ENCODE measurements around the gene TAC4. TPM values are rescaled to one million over a fixed set of nuclear protein-coding genes. Genes with fewer than 3 reads are reported as not detected.

Gene TAC4
- total and polyA plus RNA-seq, 10 donors: not detected

DNA sequence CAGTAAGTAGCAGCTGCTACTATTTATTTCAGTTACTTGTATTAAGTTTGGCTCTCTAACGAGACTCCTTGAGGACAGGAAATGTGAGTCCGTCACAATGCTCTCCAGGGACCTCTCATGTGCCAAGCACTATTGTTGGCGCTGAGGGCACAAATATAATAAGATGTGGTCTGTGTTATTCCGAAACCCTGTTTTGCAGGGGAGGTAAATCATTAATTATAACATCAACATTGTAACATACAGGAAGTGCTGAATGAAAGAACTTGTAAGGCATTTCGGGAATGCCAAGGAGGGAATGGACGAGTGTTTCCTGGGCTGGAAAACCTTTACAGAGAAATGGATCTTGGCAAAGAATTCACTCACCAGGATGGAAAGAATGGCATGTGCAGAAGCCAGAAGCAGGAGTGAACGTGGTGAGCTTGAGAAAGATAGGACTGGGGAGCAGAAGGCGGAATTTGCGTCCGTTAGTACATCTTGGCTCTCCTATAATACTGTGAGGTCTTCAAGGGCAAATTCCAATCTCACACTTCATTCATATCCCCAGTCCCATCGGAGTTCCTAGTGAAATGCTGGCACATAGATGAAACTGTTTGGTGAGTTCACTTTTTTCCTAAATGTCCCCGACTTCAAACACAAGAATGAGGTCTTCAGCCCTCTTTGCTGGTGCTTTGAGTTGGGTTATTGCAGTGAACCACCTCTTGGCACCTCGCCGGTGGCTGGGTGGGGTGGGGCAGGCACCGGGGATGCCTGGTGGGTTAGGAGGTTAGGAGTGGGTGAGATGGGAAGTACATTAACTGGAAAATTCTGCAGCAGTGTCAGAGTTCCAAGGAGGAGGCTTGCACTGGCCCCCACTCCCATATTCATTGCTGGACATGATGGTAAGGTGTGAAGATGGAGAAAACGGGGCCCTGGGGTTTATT lies 11.5 kb downstream of the TAC4 start:
- H3K9me3 ChIP-seq: no peaks in the 10 kb centered on the region
- TF ChIP-seq, protein P1, sequence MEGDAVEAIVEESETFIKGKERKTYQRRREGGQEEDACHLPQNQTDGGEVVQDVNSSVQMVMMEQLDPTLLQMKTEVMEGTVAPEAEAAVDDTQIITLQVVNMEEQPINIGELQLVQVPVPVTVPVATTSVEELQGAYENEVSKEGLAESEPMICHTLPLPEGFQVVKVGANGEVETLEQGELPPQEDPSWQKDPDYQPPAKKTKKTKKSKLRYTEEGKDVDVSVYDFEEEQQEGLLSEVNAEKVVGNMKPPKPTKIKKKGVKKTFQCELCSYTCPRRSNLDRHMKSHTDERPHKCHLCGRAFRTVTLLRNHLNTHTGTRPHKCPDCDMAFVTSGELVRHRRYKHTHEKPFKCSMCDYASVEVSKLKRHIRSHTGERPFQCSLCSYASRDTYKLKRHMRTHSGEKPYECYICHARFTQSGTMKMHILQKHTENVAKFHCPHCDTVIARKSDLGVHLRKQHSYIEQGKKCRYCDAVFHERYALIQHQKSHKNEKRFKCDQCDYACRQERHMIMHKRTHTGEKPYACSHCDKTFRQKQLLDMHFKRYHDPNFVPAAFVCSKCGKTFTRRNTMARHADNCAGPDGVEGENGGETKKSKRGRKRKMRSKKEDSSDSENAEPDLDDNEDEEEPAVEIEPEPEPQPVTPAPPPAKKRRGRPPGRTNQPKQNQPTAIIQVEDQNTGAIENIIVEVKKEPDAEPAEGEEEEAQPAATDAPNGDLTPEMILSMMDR (IDR thresholded peaks at IDR 0.05 in 8 of 11, conservative IDR thresholded peaks at IDR 0.05 in 3 of 11): no peak
- TF ChIP-seq POLR2A (IDR thresholded peaks at IDR 0.05) (no peak), POLR2AphosphoS5 (IDR thresholded peaks at IDR 0.05) (peak in 1 of 3 donors; percentile 29)
- DNase-seq: no peak
- peak overlapping the region in 3 of 8 donors; percentile 13 to 32 (median 25) for H3K27ac ChIP-seq
- WGBS, 5 donors: 55 to 75% (median 68%) methylated on average over 16 of the region's 16 CpGs
- no peak overlapping the region for H3K4me3 ChIP-seq
- no peaks in the 10 kb centered on the region for H3K27me3 ChIP-seq (replicated peaks in 1 of 7)
- peaks cover 0 to 62% (median 14%) of the 10 kb centered on the region in 6 donors for H3K36me3 ChIP-seq
- intact Hi-C loops (cut with DNase I; ENCODE audit: low total_unique reads): no loop called here
- peaks cover 16 to 56% (median 41%) of the 10 kb centered on the region in 6 donors for H3K4me1 ChIP-seq

DNA sequence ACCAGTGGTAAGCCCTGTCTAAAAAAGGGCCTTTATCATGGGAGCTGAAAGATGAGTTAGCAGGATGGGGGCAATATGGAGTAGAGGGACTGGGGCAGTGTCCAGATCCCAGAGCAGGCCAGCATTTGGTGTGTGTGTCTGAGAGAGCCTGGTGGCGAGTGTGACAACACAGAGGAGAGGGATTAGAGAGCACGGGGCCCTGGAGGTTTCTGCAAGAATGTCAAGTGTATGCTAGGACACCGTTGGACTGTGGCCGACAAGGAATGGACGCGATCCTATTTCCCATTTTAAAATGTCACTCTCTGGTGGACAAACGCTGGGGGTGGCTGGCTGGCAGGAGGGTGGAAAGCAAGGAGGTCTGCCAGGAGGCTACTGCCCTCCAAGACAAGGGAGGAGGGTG lies 12.4 kb downstream of the TAC4 start:
- H3K9me3 ChIP-seq: no peaks in the 10 kb centered on the region
- peaks cover 16 to 56% (median 41%) of the 10 kb centered on the region in 6 donors for H3K4me1 ChIP-seq
- no peak for DNase-seq
- TF ChIP-seq, protein P1 (IDR thresholded peaks at IDR 0.05 in 8 of 11, conservative IDR thresholded peaks at IDR 0.05 in 3 of 11): no peak
- TF ChIP-seq POLR2A (IDR thresholded peaks at IDR 0.05) (no peak), POLR2AphosphoS5 (IDR thresholded peaks at IDR 0.05) (no peak)
- H3K4me3 ChIP-seq: no peak overlapping the region
- WGBS, 5 donors: 78 to 93% (median 85%) methylated on average over 7 of the region's 7 CpGs
- peak overlapping the region in 2 of 8 donors; percentile 25 to 32 for H3K27ac ChIP-seq
- intact Hi-C loops (cut with DNase I; ENCODE audit: low total_unique reads): no loop called here
- peaks cover 0 to 71% (median 16%) of the 10 kb centered on the region in 6 donors for H3K36me3 ChIP-seq
- H3K27me3 ChIP-seq (replicated peaks in 1 of 7): no peaks in the 10 kb centered on the region

DNA sequence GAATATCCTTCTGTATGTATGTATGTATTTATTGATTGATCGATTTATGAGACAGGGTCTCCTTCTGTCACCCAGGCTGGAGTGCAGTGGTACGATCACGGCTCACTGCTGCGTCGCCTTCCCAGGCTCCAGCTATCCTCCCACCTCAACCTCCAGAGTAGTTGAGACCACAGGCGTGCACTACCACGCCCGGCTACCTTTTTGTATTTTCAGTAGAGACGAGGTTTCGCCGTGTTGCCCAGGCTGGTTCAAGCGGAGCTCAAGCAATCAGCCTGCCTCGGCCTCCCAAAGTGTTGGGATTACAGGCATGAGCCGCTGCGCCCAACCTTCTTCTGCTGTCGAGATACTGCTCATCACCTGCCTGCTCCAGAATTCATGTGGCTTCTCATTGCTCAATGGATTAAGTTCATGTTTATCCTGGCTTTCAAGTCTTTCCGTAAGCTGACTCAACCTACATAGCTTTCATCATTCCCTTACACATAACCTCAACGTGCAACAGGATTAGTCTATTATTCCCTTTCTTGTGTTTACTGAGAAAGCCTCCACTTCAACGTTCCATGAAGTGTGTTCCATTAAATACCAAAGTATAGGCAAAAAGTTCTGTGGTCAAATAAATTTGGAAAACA lies 13.6 kb downstream of the TAC4 start:
- 95 to 97% (median 96%) methylated on average over 19 of the region's 19 CpGs for WGBS, 5 donors
- H3K9me3 ChIP-seq: no peaks in the 10 kb centered on the region
- intact Hi-C loops (cut with DNase I; ENCODE audit: low total_unique reads): no loop called here
- peak in 2 of 3 donors; percentile 29 to 55 for TF ChIP-seq POLR2AphosphoS5 (IDR thresholded peaks at IDR 0.05)
- TF ChIP-seq POLR2A (IDR thresholded peaks at IDR 0.05): no peak
- DNase-seq: no peak
- H3K4me3 ChIP-seq: no peak overlapping the region
- no peaks in the 10 kb centered on the region for H3K27me3 ChIP-seq (replicated peaks in 1 of 7)
- peaks cover 16 to 56% (median 43%) of the 10 kb centered on the region in 6 donors for H3K4me1 ChIP-seq
- peaks cover 0 to 84% (median 25%) of the 10 kb centered on the region in 6 donors for H3K36me3 ChIP-seq
- H3K27ac ChIP-seq: peak overlapping the region in 5 of 8 donors; percentile 23 to 74 (median 52)

DNA sequence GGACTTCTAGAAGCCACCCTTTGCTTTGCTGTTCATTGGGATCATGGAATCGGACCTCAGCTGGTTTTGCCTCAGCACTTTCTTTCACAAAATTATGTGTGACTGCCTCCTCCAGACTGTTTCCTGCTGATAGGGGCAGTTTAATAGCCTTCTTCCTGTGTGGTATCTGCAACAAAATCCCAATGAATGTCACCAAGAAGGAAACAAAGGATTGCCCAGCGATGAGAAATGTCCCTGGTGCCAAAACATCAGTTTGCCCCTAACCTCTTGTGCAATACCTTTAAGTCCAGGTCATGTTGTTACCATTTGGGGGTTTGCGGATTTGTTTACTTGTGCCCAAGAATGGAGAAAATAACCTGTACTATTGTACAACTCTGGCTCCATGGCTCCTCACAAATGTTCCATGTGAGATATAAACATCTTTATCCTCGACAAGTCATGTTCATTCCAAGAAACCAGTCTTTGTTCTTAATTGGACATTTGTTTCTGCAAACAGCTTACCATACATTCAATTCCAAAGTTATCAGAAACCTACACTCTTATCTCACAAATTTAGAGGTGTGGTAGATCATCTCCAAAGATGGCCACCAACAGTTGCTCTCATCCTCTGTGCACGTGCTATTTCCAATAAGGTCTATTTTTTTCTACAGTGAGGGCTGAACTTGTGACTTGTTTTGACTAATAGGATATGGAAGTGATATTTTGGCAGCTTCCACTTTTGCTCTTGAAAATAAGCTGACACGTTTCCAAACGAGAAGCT lies 14.8 kb downstream of the TAC4 start:
- Histone ChIP-seq H3K27ac (peak overlapping the region in 7 of 8 donors; percentile 23 to 74 (median 52)), H3K36me3 (peaks cover 0 to 84% (median 33%) of the 10 kb centered on the region in 6 donors), H3K4me1 (peaks cover 16 to 60% (median 43%) of the 10 kb centered on the region in 6 donors), H3K27me3 (replicated peaks in 1 of 7) (no peaks in the 10 kb centered on the region), H3K4me3 (no peak overlapping the region), H3K9me3 (no peaks in the 10 kb centered on the region)
- DNase-seq: no peak
- TF ChIP-seq POLR2A (IDR thresholded peaks at IDR 0.05) (no peak), POLR2AphosphoS5 (IDR thresholded peaks at IDR 0.05) (peak in 1 of 3 donors; percentile 82)
- TF ChIP-seq, protein P1 (IDR thresholded peaks at IDR 0.05 in 8 of 11, conservative IDR thresholded peaks at IDR 0.05 in 3 of 11): no peak
- 32 to 53% (median 35%) methylated on average over 7 of the region's 7 CpGs for WGBS, 5 donors
- intact Hi-C loops (cut with DNase I; ENCODE audit: low total_unique reads): no loop called here
